Activated T-cell treated with anti-CD3 and anti-CD28 coated beads, Interleukin-2, amount 50 U/mL, for 1 hour (primary cell): ENCODE data around the gene LOC101059915.
A peak's percentile ranks its signal among the peaks of the same experiment; 100 is the strongest.
"Not testable (repeated sequence)": the region's sequence is repeated elsewhere in the genome, so short reads cannot be mapped to it uniquely, and the experiment has no call there.

ENCODE experiments used
- DNase-seq: peaks from one replicate; pipeline ENCODE4 v3.0.0-alpha.2; 2020

The LOC101059915 gene

GRCh38 chrX:71677195-71677594, 9.8 kb downstream of the LOC101059915 start:
- not testable (repeated sequence) for DNase-seq

- DNase-seq = no peak
Measured at GRCh38 chrX:71679575-71680207, 12.3 kb downstream of the LOC101059915 start.

DNA sequence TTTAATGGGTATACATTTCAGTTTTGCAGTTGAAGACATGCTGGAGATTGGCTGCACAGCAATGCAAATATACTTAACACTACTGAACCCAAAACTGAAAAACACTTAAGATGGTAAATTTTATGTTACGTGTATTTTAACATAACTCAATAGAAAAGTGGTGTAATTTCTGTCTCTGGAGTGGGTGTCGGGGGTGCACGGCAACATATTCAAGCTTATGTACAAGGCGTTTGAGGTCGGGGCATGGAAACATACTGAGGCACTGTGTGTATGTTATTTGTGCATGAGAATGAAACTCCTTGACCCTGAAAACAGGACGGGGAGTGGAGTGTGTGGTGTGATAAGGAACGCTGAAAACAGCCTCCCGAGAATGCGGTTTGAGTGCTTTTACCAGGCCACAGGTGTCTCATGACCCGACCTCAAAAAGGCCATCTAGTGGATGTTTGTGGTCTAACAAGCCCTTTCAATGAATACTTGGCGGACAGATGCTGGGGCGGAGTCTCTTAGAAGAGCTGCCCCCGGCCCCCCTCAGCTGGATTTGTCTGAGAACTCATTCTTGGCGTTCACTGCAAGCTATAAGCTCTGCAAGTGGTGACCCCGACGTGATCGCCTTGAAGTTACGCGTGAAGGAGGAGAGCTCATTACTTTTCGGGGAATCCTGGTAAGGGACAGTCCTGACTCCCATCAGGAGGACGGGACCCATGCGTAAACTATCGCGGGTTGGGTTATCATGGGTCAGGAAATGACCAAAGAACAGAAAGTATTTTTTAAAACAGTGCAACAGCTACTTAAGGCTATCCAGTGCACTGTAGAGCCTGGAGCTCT, 29.5 kb downstream of the LOC101059915 start:
- DNase-seq = not testable (repeated sequence)

- not testable (repeated sequence) for DNase-seq
Measured at GRCh38 chrX:71697466-71698298, 30.3 kb downstream of the LOC101059915 start.

DNA sequence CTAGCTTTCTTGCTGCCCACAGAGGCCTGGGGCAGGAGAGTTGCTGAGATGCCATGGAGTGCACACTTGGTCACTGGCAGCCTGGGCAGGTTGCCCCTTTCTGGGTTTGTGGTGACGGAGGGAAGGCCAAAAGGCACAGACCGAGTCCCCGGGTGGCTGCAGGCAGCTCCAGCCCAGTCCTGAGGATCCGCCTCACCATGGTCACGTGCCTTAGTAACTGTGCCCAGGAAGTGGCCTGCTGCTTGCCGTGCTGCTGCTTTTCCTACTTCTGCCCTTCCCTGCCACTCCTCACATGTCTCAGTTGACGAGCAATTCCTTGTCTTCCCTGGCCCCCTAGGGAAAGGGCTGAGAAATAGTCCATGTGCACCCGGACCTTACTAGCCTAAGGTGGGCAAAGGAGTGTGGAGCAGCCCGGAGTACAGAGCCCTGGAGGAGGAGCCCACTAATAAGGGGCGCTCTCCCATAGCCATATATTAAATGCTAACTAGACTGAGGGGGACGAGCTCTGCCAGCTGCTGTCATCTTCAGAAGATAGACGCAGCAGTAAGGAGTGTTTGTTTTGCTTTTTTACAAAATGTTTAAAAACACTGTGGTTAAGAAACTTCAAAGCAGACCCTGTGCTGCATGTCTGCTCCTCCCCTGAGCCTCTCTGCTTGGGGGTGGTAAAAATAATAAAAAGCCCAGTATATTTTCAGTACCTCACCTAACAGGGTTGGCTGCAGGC, 31.1 kb downstream of the LOC101059915 start:
- not testable (repeated sequence) for DNase-seq

DNA sequence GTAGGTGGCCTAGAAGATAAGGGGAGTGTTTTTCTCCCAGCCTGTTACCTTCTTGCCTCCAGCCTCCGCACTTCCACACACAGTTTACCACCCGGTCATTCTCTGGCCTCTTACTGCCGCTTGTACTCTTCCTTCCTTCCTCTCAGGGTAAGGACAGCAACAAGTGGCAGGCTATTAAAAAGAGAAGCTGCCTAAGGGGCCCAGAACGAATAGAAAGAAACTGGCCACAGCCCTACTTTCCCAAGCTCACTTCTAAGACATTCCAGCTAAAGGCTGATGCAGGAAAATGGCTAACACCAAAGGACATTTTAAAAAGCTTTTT, 31.6 kb downstream of the LOC101059915 start:
- DNase-seq = not testable (repeated sequence)

DNA sequence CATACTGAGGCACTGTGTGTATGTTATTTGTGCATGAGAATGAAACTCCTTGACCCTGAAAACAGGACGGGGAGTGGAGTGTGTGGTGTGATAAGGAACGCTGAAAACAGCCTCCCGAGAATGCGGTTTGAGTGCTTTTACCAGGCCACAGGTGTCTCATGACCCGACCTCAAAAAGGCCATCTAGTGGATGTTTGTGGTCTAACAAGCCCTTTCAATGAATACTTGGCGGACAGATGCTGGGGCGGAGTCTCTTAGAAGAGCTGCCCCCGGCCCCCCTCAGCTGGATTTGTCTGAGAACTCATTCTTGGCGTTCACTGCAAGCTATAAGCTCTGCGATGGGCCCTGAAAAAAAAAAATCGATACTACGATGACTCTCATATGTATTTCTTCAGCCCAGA, 35.5 kb downstream of the LOC101059915 start:
- not testable (repeated sequence) for DNase-seq

- DNase-seq = not testable (repeated sequence)
Measured at GRCh38 chrX:71714064-71714463, 46.7 kb downstream of the LOC101059915 start.

GRCh38 chrX:71715551-71715950, 48.2 kb downstream of the LOC101059915 start:
- not testable (repeated sequence) for DNase-seq

DNA sequence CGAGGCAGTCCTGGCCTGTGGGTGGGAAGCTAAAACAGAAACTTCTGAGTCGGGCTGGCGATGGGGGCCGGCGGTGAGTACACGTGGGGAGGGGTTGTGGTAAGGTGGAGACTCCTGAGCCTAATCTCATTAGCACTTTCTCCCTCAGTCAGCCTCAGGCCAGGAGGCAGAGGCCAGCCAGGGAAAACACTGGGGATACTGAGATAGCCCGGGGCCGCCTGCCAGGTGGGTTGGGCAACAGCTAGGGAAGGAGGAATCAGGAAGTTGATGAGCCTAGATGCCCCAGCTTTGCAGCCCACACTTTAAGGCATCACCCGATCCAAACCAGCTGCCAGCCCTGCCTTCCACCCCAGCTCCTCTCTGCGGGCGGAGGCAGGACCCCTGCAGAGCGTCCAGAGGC, 49.0 kb downstream of the LOC101059915 start:
- DNase-seq = not testable (repeated sequence)

- DNase-seq = not testable (repeated sequence)
Measured at GRCh38 chrX:71718185-71718584, 50.8 kb downstream of the LOC101059915 start, which contains the start of gene CXorf49. Gene CXorf49, minus strand, starts transcription at chrX:71718285. Its CDS starts 134 bp downstream, at chrX:71718151.

DNA sequence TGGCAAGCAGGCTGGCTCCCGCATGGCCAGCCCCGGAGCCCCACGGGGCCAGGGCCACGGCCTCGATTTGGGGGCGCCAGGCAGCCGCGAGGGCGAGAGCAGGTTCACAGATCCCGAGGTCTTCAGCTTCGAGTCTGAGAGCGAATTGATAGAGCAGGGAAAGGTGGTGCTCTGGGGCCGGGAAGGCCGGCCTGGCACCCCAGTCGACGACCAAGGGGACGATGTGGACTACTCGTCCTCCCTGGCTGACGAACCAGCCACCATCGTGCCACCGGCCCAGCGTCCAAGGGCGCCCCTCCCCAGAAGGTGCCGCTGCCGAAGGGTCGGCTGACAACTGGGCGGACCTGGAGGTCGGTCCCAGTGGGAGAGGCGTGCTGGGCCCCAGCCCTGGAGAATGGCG, 51.8 kb downstream of the LOC101059915 start:
- DNase-seq = peak; percentile 8

DNA sequence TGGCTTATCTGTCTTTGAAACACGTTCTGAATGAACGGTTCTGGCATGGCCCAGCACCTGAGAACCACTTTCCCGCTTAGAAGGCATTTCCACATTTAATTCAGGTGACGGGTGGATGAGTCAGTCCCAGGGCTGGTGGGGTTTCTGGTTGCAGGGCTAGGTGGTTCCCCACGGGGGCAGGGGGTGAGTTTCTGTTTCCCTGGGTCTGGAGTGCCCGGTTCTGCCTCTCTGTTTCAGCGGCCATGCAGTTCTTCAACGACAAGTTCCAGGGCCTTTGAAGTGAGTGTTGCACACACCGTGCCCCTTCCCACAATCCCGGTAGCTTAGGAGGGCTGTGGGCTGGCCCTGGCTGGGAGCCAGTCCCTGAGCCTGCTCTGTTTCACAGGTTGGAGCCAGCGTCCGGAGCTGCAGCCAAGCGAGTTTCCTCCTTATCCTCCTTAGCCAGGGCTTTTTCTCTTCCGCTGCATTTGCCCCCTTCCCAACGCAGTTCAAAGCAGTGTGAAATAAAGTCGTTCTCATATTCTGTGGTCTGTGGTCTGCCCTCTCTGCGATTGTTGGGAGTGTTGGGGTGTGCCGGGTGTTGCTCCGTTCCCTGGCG, 53.0 kb downstream of the LOC101059915 start:
- not testable (repeated sequence) for DNase-seq
